ENCODE results near the gene ADAMTSL1.

Gene ADAMTSL1

DNA sequence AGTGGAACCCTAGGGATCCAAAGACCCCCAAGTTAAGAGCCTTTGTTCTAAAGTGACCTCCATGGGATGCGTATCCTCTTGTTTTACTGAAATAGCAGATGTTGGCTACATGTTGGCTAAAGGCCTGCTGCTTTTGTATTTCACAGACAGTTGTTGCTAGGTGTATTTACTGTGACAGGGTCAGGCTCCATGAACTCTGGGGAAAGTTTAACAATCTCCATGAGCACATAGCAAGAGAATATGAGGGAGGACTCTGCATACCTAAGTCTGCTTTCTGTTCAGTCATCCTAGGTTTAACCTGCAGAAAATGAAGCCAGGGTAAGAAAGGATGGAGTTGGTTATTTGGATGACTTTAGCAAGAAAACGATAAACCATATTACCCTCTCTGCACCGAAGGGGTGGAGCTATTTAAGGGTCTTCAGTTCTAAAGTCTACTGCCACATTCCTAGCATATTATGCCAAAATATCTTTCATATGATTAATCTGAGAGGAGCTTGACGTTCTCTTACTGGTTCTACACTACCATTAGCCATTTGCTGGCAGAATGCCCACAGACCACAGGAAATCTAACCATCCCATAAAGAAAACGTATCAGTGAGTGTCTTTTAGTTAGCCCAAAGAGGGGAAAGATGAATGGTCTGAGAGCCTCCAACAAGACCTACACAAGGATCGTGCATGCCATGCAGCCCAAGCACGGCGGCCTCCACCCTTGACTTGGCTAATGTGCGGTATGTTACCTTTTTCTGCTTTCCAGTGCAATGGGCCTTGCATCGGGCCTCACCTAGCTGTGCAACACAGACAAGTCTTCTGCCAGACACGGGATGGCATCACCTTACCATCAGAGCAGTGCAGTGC lies 431.3 kb downstream of the ADAMTSL1 start:
- no peak for DNase-seq (ENCODE audit: extremely low spot score, insufficient read length, low read depth)
- no peak for FAIRE-seq

DNA sequence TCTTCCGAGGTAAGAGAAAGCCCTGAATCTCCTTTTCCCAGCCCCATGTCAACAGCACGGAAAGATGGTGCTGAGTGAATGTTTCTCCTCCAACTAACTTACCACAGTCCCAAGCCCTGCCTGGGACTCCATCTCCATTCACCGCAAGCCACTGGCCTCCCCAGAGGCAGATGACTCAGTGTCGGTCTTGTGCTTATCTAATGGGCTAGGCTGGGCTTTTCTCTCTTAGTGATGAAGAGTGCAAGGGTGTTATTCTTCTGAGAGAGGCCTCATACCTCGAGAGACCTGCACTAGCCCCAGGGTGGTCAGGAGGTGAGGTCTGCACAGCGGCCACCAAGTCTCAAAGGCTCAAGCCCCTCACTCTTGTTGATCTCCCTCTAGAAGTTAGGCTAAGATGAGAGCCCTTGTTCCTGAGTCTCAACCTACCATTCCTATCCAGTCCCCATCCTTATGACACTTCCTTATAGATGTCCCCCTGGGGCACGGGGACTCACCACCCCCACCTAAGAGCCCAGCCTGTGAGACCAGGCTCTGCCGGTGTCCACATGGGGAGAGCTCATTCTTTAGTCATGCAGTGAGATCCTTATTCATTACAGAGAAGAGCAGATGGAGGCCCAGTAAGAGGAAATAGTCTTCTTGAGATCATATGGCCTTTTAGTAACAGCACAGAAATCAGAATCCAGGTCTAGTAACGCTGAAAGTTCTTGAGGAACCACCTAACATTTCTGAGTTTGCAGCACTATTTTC lies 432.1 kb downstream of the ADAMTSL1 start:
- DNase-seq (ENCODE audit: extremely low spot score, insufficient read length, low read depth): no peak

DNA sequence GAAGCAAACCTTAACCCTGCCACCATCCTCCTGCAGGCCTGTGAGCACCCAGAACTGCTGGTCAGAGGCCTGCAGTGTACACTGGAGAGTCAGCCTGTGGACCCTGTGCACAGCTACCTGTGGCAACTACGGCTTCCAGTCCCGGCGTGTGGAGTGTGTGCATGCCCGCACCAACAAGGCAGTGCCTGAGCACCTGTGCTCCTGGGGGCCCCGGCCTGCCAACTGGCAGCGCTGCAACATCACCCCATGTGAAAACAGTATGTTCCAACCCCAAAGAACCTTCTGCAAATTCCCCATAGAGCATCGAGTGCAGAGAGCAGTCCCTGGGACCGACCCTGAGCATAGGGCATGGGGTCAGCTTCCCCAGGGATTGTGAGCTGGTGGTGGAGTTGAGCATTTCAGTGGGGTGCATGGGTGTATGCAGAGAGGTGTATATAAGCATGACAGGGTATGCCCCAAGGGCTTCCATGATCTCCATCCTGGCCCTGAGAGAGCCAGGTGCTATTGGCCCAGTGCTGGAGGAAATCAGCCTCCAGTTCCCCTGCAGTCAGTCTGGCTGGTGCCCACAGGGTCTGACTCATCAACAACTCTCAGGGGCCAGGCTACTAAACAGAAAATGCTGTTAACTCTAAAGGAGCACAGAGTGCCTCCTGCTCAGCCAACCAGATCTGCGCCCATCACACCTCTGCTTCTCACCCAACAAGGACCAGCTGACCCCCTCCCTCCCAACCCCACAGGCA lies 432.9 kb downstream of the ADAMTSL1 start:
- no peak for FAIRE-seq
- DNase-seq (ENCODE audit: extremely low spot score, insufficient read length, low read depth): no peak

More for the DNA sequence above, 432.1 kb downstream of the ADAMTSL1 start:
- no peak for FAIRE-seq

DNA sequence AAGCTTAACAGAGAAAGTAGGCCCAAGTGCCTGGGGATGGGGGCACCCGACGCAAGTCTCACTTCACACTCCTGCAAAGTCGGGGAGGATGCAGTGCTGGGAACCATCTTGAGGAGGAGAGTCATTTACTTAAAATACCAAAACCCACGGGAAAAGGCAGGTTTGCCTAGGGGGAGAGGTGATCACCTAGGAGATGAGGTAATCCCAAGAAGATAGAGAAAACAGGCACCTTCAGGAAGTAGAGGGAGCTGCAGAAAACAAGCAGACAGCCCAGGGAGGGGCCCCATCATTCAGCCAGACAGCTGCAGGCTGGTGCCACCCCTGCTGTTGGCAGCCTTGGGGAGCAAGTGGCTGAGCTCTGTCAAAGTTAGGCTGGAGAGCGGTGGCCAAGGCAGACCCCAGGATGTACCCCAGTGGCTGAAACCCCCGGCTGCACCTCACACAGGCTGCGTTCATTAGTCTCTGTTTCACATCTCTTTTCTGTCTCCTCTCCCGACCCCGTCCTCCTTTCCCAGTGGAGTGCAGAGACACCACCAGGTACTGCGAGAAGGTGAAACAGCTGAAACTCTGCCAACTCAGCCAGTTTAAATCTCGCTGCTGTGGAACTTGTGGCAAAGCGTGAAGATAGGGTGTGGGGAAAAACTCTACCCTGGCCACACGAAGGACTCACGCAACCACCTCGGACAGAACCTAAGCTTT lies 434.1 kb downstream of the ADAMTSL1 start:
- DNase-seq (ENCODE audit: extremely low spot score, insufficient read length, low read depth) (no peak), FAIRE-seq (no peak)

DNA sequence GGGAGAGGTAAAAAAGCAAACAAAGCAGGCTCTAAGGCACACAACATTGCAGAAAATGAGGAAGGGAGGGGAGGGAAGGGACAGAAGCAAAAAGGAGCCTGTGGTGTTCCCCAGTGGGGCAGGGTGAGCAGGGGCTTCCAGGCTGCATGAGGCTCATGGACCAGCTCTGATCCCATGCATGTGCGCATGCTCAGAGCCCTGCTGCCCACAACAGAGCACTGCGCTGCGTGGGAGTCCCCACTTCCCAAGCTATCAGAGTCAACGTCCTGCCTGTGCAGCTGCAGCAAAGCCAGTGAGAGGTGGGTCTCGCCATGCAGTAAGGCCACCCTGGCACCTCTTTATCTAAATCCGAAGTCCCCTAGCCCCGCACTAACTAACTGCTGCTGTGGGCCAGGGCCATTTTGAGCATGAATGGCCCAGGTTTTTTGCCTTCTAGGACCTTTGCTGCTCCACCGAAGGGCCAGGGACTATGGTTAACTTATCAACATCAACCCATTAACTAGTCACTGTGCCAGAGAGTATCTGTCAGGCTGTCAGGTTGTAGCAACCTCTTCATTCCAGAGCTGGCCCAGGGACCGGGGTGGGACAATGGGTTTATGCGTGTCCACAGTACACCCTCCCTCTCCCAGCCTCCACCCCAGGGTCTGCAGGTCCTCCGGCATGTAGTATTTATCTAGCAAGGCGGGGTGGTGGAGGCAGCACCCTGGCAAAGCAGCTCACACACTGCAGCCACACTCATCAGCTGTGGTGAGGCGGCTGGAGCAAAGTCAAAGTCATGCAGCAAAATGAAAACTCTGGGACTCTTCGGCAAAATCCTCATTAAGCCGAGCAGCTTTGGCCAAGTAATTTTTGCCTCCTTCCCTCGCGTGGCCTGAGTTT lies 435.4 kb downstream of the ADAMTSL1 start:
- FAIRE-seq (no peak), DNase-seq (ENCODE audit: extremely low spot score, insufficient read length, low read depth) (no peak)

DNA sequence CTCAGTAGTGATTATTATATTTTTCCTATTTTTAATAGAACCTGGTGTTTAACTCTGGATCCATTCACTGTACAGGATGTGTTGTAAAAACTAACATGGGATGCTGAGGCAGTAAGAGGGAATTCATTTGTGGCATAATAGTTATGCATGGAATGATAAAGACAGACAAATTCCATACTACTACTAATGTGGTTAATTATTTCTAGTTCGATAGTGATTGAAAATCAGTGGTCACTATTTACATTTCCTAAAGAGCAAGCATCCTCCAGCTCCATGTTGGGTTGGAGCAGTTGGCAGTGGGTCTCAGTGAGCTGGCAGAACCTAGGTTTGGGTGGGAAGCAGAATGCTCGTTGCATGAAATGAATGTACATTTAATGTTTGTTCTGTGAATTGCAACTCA lies 436.5 kb downstream of the ADAMTSL1 start:
- FAIRE-seq (no peak), DNase-seq (ENCODE audit: extremely low spot score, insufficient read length, low read depth) (no peak)

DNA sequence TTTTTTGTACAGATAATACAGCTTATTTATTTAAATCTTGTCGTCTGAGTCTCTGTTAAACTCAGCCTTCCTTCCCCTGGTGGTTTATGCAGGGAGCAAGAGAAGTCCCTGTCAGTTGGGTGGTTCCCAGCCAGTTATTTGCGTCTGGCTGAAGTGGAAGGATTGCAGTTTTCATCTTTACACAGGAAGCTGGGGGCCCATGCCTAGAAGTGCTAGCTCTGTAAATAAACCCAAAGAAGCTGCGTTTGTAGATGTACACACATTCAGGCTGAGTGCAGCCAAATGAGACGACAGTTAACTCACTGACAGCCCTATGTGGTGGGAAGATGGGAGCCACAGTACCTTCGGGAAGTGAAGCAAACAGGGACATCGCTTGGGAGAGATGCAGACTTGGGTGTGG lies 437.0 kb downstream of the ADAMTSL1 start:
- FAIRE-seq (no peak), DNase-seq (ENCODE audit: extremely low spot score, insufficient read length, low read depth) (no peak)

DNA sequence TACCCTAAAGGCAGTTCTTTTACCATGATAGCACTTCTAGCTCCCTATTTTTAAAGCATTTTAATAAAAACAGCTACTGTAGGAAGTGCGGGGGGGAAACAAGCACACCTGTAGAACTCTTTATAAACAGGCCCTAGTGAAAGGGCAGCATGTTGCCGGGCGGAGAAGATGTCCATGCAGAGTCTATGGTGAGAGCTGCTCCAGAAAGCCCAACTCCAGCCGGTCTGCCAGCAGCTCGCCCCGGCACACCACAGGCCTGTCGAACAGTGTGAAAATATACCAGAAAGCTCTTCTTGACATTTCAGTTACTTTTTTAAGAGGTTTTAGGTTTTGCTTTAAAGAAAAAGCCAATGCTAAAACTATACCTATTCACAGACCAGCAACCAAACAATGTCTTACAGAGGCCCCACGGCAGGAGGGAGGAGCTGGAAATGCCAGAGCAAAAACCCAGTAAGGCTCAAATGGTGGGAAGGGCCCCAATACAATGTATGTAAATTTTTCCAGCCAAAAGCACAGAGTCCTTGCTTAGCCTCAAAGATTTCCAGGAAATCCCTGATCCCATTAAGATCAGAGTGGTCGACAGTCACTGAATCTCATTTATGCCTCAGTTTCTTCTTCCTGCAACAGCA lies 437.9 kb downstream of the ADAMTSL1 start:
- no peak for DNase-seq (ENCODE audit: extremely low spot score, insufficient read length, low read depth)
- no peak for FAIRE-seq

DNA sequence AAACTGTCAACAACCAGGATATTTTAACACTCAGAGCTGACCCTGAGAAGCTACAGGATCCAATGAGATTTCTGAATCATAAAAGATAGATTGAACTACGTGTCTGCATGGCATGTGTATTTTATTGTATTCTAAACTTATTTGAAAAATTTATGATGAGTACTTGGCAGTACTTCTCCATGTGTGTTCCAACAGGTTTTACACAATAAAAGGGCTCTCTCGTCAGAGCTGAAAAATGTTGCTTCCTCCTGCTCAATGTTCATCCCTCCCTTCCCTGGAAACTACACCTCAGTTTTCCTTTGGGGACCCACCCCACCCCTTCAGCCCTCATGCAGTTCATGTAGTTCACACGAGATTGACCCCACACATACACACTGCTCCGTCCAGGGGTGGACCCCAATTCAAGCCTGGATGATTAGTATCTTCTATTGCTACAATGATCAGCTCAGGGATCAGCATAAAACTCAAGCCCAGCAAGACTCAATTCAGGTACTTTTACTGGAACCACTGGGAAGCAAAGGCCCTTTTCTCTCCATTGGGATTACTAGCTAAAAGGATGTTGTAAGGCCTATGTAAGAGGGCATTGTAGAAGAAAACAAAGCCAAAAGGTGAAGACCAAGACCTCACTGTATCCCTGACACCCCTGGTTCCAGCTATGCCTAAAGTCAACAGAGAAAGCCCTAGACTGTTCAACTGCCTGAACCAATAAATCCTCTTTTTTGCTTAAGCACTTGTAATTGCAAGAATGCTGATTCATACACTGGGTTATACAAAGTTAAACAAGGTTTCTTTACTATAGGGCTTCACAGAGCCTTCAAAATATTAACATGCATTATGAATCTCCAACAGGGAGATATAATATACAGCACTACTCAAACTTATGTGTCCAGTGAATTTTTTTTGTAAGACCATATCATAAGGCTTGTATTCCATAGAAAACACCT lies 446.5 kb downstream of the ADAMTSL1 start:
- FAIRE-seq: no peak
- DNase-seq (ENCODE audit: extremely low spot score, insufficient read length, low read depth): no peak

DNA sequence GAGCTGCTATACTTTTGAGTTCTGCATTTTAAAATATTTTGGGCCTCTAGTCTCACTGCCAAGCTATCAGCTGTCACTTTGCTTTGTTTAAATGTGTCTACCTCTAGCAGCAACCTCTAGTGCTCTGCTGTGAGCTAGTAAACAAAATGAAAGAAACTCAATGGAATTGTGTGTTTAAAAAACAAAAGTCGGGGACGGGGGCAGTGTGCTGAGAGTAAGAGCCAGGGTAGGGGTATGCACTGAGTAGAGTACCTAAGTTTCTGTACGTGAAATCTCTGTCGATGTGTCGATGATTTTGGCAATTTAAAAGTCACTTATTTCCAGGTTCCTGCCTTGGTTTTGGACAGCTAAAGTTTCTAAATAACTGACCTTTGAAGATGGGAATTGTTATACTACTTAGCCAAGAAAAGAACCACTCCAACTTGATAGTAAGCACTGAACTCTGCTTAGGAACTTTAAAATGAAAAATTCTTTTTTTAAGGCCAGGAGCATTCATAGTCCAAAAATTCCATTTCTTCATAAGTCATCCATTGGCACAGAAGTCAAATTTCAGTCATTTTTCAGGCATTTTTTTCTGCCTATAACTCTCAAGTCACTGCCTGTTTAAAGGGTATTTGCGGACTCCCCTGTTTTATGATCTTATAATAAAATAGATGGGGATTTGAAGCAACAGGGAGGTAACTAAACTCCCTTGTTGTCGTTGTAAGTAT lies 447.6 kb downstream of the ADAMTSL1 start:
- no peak for FAIRE-seq
- DNase-seq (ENCODE audit: extremely low spot score, insufficient read length, low read depth): no peak

DNA sequence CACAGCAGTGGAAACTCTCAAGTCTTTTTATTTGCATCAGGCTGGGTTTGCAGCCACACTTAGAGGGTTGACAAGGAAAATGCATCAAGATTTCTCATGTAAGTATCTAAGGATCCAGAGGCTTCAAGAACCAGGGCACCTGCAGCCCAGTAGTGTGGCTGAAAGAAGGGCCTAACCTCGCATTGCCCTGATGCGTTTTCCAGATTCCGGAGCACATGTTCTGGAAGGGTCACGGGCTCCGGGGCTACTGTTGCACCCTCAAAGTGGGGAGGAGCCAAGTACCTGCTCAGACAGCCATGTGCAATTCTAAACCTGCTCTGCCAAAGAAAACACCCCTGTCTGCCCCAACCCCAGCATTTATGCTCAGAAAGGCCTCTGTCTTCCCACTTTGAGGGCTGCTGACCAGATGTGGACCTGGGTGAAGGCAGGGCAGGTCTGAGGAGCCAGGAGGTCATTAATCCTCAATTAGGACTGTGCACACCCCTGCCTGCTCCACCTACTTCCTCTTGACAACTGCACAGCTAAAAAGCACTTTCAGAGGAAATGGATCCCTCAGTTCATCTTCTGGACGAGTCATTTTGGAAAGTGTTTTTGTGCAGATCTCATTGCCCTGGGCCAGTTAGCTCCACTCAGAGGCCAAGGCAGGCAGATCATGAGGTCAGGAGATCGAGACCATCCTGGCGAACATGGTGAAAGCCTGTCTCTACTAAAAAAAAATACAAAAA lies 448.4 kb downstream of the ADAMTSL1 start:
- FAIRE-seq (no peak), DNase-seq (ENCODE audit: extremely low spot score, insufficient read length, low read depth) (no peak)

DNA sequence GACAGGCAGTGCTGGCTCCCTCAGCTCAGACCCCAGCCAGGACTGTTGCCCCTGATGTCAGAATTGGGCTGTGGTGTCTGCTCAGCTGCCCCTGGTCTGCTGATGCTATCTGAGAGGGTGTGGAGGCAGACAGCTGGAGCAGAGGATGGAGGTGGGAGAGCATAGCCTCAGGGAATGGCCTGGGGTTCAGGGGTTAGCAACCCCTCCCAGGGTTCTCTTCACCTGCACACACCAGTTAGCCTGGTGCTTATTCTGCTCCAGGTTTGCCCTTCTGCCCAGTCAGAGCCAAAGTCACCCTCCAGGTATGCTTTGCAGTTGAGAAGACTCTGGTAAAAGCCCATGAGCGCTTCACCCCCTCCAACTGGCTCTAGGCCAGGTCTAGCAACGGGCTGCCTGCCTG lies 449.2 kb downstream of the ADAMTSL1 start:
- FAIRE-seq (no peak), DNase-seq (ENCODE audit: extremely low spot score, insufficient read length, low read depth) (no peak)

DNA sequence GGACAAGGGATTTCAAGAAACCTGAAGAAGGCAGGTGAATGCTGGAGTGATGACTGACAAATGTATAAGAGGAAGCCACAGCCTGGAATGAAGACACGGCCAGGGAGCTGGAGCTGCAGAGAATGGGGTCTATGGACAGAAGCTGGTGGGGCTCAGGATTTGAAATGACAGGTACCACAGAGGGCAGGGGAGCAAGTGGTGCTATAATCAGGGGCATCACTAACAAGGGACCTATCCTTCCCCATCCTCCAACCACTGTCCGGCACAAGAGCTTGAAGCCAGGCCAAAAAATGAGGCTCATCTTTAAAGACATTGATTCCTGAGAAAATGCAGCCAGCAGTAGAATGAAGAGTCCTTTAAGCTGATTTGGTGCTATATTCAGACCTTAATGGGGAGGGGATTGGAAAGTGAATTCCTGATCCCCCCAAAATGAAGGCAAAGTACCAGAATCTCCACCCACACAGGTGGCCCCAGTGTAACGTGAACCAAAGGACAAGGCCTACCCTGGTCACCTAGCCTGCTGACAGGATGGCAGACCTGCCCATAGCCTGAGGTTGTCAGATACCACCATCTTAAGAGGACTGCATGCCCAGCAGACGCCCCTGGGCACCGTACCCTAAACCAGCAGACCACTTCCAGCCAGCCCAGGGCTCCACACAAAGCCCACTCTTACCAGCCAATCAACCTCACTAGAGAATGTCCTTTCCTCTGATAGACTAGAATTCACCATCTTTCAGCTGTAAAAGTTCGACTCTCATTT lies 449.9 kb downstream of the ADAMTSL1 start:
- DNase-seq (ENCODE audit: extremely low spot score, insufficient read length, low read depth) (no peak), FAIRE-seq (no peak)

DNA sequence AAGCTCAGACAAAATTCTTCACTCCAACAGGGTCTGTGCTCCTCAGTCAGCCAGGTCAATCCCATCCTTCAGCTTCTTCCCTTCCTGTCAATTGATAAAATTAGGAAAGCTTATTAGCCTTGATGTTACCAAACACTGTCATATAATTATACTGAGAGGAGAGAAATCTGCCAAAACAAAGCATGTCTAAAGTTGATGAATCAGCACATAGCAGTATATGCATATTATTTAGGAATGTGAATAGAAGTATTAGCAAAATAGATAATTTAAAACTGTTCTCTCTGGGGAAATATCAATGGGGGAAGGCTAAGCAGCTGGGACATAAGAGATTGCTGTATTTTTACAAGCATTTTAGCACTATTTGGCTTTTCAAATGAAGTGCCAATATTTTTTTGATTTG lies 451.9 kb downstream of the ADAMTSL1 start:
- no peak for DNase-seq (ENCODE audit: extremely low spot score, insufficient read length, low read depth)
- no peak for FAIRE-seq

DNA sequence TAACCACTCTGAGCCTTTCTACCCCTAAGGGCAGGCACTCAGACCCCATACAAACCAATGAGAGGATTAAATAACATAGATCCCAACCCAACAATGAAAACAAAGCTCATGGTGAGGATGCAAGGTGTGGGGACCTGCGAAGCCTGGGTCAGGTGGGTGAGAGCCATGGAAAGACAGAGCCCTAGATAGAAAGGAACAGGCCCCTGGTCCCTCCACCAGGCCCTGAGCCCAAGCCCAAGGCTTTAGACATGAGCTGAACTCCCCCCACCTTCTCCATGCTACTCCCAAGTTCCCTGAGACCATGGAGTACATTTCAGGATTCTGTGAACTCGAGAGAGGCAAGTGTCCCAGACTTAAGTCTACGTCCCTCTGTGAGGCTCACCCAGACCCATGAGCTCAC lies 452.6 kb downstream of the ADAMTSL1 start:
- DNase-seq (ENCODE audit: extremely low spot score, insufficient read length, low read depth) (no peak), FAIRE-seq (no peak)

DNA sequence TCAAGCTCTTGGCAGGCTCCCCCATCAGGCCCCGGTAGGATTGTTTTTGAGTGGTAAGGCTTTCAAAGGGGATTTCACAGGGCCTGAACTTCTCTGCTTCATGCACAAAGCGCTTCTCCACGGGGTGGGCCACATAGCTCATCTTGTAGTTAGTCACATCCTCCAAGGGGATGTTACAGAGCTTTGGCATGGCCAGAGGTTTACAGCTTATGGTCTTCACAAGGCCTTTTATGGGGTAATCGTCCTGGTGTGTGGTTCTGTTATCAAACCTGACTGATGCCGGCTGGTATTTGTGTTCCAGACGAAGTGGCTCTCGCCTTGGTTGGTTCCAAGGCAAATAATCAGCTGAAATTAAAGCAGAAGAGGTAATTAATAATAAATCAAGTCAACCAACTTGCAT lies 454.8 kb downstream of the ADAMTSL1 start:
- DNase-seq (ENCODE audit: extremely low spot score, insufficient read length, low read depth) (no peak), FAIRE-seq (no peak)

Measured in GM18507 (cell line).